Stimulated activated CD4-positive, alpha-beta T cell treated with anti-CD3 and anti-CD28 coated beads, Interleukin-4, amount 100 ng/mL, for 24 hours (primary cell): ENCODE results near the gene ING5.
"Not testable (repeated sequence)": the region's sequence is repeated elsewhere in the genome, so short reads cannot be mapped to it uniquely, and the experiment has no call there.

ENCODE experiments used
- DNase-seq: peaks from one replicate; pipeline ENCODE4 v3.0.0-alpha.2; 2020

The ING5 gene

GRCh38 chr2:241741016-241741415 is 39.2 kb downstream of the ING5 start:
- DNase-seq, result peak; percentile 46

GRCh38 chr2:241742320-241742939 is 40.6 kb downstream of the ING5 start:
- no peak for DNase-seq

GRCh38 chr2:241743008-241743407 is 41.2 kb downstream of the ING5 start:
- DNase-seq, result not testable (repeated sequence)

GRCh38 chr2:241743620-241744019 is 41.8 kb downstream of the ING5 start:
- no peak for DNase-seq

- no peak for DNase-seq
Observed at GRCh38 chr2:241744028-241744754, 42.4 kb downstream of the ING5 start.

- DNase-seq, result no peak
Observed at GRCh38 chr2:241745276-241745675, 43.4 kb downstream of the ING5 start.

- DNase-seq, result no peak
Observed at GRCh38 chr2:241746084-241746483, 44.2 kb downstream of the ING5 start.

- DNase-seq, result no peak
Observed at GRCh38 chr2:241748468-241749256, 46.8 kb downstream of the ING5 start.

- no peak for DNase-seq
Observed at GRCh38 chr2:241750076-241750840, 48.4 kb downstream of the ING5 start.

- DNase-seq, result no peak
Observed at GRCh38 chr2:241751152-241751551, 49.3 kb downstream of the ING5 start.

- DNase-seq, result no peak
Observed at GRCh38 chr2:241751776-241752175, 49.9 kb downstream of the ING5 start.

GRCh38 chr2:241752253-241752652 is 50.4 kb downstream of the ING5 start:
- no peak for DNase-seq

GRCh38 chr2:241752689-241753276 is 50.9 kb downstream of the ING5 start:
- DNase-seq, result no peak

- no peak for DNase-seq
Observed at GRCh38 chr2:241753493-241753892, 51.7 kb downstream of the ING5 start.

- no peak for DNase-seq
Observed at GRCh38 chr2:241754042-241754441, 52.2 kb downstream of the ING5 start.

- no peak for DNase-seq
Observed at GRCh38 chr2:241755166-241755565, 53.3 kb downstream of the ING5 start.

- no peak for DNase-seq
Observed at GRCh38 chr2:241755777-241756176, 53.9 kb downstream of the ING5 start.

GRCh38 chr2:241759067-241759807 is 57.4 kb downstream of the ING5 start:
- DNase-seq, result no peak

- DNase-seq, result not testable (repeated sequence)
Observed at GRCh38 chr2:241759893-241760292, 58.1 kb downstream of the ING5 start.

GRCh38 chr2:241760301-241760771 is 58.5 kb downstream of the ING5 start:
- DNase-seq, result no peak

- DNase-seq, result no peak
Observed at GRCh38 chr2:241762321-241762932, 60.6 kb downstream of the ING5 start.
